Gastrocnemius medialis (tissue), 4 donors: Measurements from ENCODE around the gene MICU1. TPM values are rescaled to one million over a fixed set of nuclear protein-coding genes. Genes with fewer than 3 reads are reported as not detected.

Source experiments
- ATAC-seq, 2 donors: fragments of 150-250 bp; one replicate each; pipeline ENCODE4 v1.9.1; 2016
- DNase-seq, 2 donors: peaks; one replicate each; pipeline ENCODE4 v3.0.0-alpha.2; 2019
- H3K27ac ChIP-seq, 4 donors: fragments of 200-600 bp; sonication (generic); 1 replicate in 1 of 4; 2 replicates in 3 of 4; pipeline ENCODE4 v1.5.1; 2016 to 2018; ENCODE audit warnings: mild to moderate bottlenecking in 2 of 4, moderate library complexity in 1 of 4
- H3K27me3 ChIP-seq, 3 donors: fragments of 200-600 bp; sonication (generic) in 2 of 3; 1 replicate in 1 of 3; 2 replicates in 2 of 3; pipeline versions ENCODE4 v1.5.1 to v1.6.0; 2016 to 2019; ENCODE audit warnings: mild to moderate bottlenecking in 1 of 3, moderate library complexity in 1 of 3
- H3K36me3 ChIP-seq, 2 donors: fragments of 200-600 bp; sonication (generic) in 1 of 2; one replicate each; pipeline ENCODE4 v1.5.1; 2017 to 2018
- H3K4me1 ChIP-seq, 2 donors: fragments of 200-600 bp; sonication (generic) in 1 of 2; one replicate each; pipeline ENCODE4 v1.5.1; 2016 to 2017; ENCODE audit warnings: mild to moderate bottlenecking in 2 of 2
- H3K4me3 ChIP-seq, 4 donors: fragments of 200-600 bp; sonication (generic) in 3 of 4; 1 replicate in 1 of 4; 2 replicates in 3 of 4; pipeline ENCODE4 v1.5.1; 2016 to 2019; ENCODE audit warnings: mild to moderate bottlenecking in 2 of 4
- H3K9me3 ChIP-seq, 3 donors: fragments of 200-600 bp; sonication (generic) in 2 of 3; 1 replicate in 1 of 3; 2 replicates in 2 of 3; pipeline ENCODE4 v1.5.1; 2016 to 2019
- POLR2A ChIP-seq, 2 donors: fragments of 450-650 bp; IDR thresholded peaks; one replicate each; pipeline ENCODE4 v1.6.1; 2017; ENCODE audit warnings: antibody characterized with exemption in 2 of 2, mild to moderate bottlenecking in 2 of 2, moderate library complexity in 2 of 2
- in situ Hi-C, 4 donors: fragments of 200-750 bp; cut with MboI; loops; one replicate each; pipeline versions ENCODE4 v1.15.0 to v1.8.0; 2017; ENCODE audit warnings: low sequenced_read_pairs in 4 of 4
- intact Hi-C: fragments of 100-400 bp; cut with DNase I; formaldehyde crosslinking; loops from one replicate; pipeline ENCODE4 v1.15.1; 2023; ENCODE audit warnings: low total_unique reads
- total RNA-seq, 4 donors: library from RNA; depleted of rRNA; stranded (reverse); fragments of >200 nt; gene quantifications; one replicate each; pipeline versions ENCODE4 v1.1.0 to v1.2.3, GENCODE V29; 2016
- TF ChIP-seq, protein P1 (sequence below), 5 experiments: fragments of 450-650 bp in 3 of 5; fragments of 200-600 bp in 2 of 5; sonication (generic) in 2 of 5; IDR thresholded peaks in 4 of 5; conservative IDR thresholded peaks in 1 of 5; 1 replicate in 4 of 5; 2 replicates in 1 of 5; pipeline ENCODE4 v1.5.1; 2016 to 2019; ENCODE audit warnings: antibody characterized with exemption in 5 of 5, mild to moderate bottlenecking in 3 of 5, moderate library complexity in 3 of 5

Gene MICU1
- total RNA-seq, 4 donors from 2014 or later: 42.7 to 62.2 (median 51.9) TPM

GRCh38 chr10:72658696-72659400 is 33.0 kb upstream of the MICU1 start:
- ATAC-seq (no peak), DNase-seq (no peak)
- Histone ChIP-seq H3K9me3 (no peaks in the 10 kb centered on the region), H3K27me3 (no peaks in the 10 kb centered on the region), H3K27ac (no peak overlapping the region), H3K4me3 (no peak overlapping the region), H3K4me1 (peaks cover 0 to 3% of the 10 kb centered on the region in 2 donors), H3K36me3 (no peaks in the 10 kb centered on the region)
- no peak for TF ChIP-seq POLR2A (IDR thresholded peaks at IDR 0.05)
- TF ChIP-seq, protein P1, sequence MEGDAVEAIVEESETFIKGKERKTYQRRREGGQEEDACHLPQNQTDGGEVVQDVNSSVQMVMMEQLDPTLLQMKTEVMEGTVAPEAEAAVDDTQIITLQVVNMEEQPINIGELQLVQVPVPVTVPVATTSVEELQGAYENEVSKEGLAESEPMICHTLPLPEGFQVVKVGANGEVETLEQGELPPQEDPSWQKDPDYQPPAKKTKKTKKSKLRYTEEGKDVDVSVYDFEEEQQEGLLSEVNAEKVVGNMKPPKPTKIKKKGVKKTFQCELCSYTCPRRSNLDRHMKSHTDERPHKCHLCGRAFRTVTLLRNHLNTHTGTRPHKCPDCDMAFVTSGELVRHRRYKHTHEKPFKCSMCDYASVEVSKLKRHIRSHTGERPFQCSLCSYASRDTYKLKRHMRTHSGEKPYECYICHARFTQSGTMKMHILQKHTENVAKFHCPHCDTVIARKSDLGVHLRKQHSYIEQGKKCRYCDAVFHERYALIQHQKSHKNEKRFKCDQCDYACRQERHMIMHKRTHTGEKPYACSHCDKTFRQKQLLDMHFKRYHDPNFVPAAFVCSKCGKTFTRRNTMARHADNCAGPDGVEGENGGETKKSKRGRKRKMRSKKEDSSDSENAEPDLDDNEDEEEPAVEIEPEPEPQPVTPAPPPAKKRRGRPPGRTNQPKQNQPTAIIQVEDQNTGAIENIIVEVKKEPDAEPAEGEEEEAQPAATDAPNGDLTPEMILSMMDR (IDR thresholded peaks at IDR 0.05 in 4 of 5, conservative IDR thresholded peaks at IDR 0.05 in 1 of 5): no peak
- intact Hi-C loops: no loop called here
- in situ Hi-C loops: no loop called here

DNA sequence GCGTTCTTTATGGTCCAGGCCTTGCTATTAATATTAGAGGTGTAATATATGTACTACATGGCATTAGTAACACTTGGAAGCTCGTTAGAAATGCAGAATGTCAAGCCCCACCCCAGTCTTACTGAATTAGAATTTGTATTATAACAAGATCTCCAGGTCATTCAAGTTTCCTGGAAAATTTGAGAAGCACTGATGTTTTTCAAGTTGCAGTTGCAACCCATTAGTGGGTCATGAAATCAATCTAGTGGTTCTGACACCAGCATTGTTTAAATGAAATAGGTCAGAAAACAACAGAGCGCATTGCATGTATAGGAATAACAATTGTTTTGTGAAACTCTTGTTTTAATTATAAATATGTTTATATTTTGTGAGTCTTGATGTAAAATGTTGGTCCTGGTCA is 28.8 kb upstream of the MICU1 start:
- ATAC-seq (no peak), DNase-seq (no peak)
- in situ Hi-C loops (no loop called here), intact Hi-C loops (no loop called here)
- H3K4me1 ChIP-seq: peaks cover 6 to 11% of the 10 kb centered on the region in 2 donors
- no peaks in the 10 kb centered on the region for H3K9me3 ChIP-seq
- H3K27me3 ChIP-seq: no peaks in the 10 kb centered on the region
- H3K4me3 ChIP-seq: no peak overlapping the region
- H3K36me3 ChIP-seq: no peaks in the 10 kb centered on the region
- H3K27ac ChIP-seq: no peak overlapping the region
- TF ChIP-seq, protein P1 (IDR thresholded peaks at IDR 0.05 in 4 of 5, conservative IDR thresholded peaks at IDR 0.05 in 1 of 5): no peak
- no peak for TF ChIP-seq POLR2A (IDR thresholded peaks at IDR 0.05)

- Histone ChIP-seq H3K27me3 (no peaks in the 10 kb centered on the region), H3K36me3 (no peaks in the 10 kb centered on the region), H3K9me3 (no peaks in the 10 kb centered on the region), H3K4me1 (peaks cover 6 to 11% of the 10 kb centered on the region in 2 donors), H3K27ac (peak overlapping the region; percentile 39 to 79 (median 72)), H3K4me3 (no peak overlapping the region)
- in situ Hi-C loops (no loop called here), intact Hi-C loops (no loop called here)
- TF ChIP-seq, protein P1 (IDR thresholded peaks at IDR 0.05 in 4 of 5, conservative IDR thresholded peaks at IDR 0.05 in 1 of 5): no peak
- no peak for TF ChIP-seq POLR2A (IDR thresholded peaks at IDR 0.05)
- DNase-seq: no peak
- ATAC-seq: peak; percentile 94
These were observed 27.7 kb upstream of the MICU1 start for GRCh38 chr10:72653383-72654096.

DNA sequence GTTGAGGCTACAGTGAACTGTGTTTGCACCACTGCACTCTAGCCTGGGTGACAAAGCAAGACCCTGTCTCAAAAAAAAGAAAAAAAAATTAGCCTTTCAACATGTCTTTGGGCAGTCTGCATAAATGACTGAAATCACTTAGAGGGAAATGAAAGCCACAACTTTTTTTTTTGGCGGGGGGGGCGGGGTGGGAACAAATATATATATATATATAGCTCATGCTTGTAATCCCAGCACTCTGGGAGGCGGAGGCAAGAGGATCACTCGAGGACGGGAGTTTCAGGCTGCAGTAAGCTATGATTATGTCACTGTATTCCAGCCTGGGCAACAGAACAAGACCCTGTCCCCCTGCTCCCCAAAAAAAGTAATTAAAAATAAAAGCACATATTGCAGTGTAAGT is 23.4 kb upstream of the MICU1 start:
- in situ Hi-C loops: no loop called here
- Histone ChIP-seq H3K27ac (no peak overlapping the region), H3K4me3 (no peak overlapping the region), H3K4me1 (peaks cover 10 to 16% of the 10 kb centered on the region in 2 donors), H3K36me3 (no peaks in the 10 kb centered on the region), H3K9me3 (no peaks in the 10 kb centered on the region), H3K27me3 (no peaks in the 10 kb centered on the region)
- no peak for ATAC-seq
- intact Hi-C loops: no loop called here
- TF ChIP-seq, protein P1 (IDR thresholded peaks at IDR 0.05 in 4 of 5, conservative IDR thresholded peaks at IDR 0.05 in 1 of 5): no peak
- TF ChIP-seq POLR2A (IDR thresholded peaks at IDR 0.05): no peak
- no peak for DNase-seq
